Loucy (cell line): ENCODE results near the gene MPZ.
A peak's percentile ranks its signal among the peaks of the same experiment; 100 is the strongest.
"Not testable (repeated sequence)": the region's sequence is repeated elsewhere in the genome, so short reads cannot be mapped to it uniquely, and the experiment has no call there.

Source experiments
- H2AFZ ChIP-seq: fragments of 200-600 bp; sonication (generic); 2 replicates; pipeline ENCODE4 v1.6.0; 2016; ENCODE audit warnings: antibody characterized with exemption, mild to moderate bottlenecking, low read length, moderate library complexity
- H3F3A ChIP-seq: fragments of 200-600 bp; 2 replicates; pipeline ENCODE4 v1.6.0; 2016; ENCODE audit warnings: antibody characterized with exemption, low read depth, mild to moderate bottlenecking
- H3K27me3 ChIP-seq: fragments of 200-600 bp; sonication (generic); 2 replicates; pipeline ENCODE4 v1.6.1; 2014; ENCODE audit warnings: low read length, mild to moderate bottlenecking; ENCODE audit not compliant: insufficient read depth, poor library complexity, severe bottlenecking
- H3K36me3 ChIP-seq: fragments of 200-600 bp; sonication (generic); 2 replicates; pipeline ENCODE4 v1.6.1; 2016; ENCODE audit warnings: low read length; ENCODE audit not compliant: insufficient read depth
- H3K4me1 ChIP-seq: fragments of 200-600 bp; sonication (generic); 2 replicates; pipeline ENCODE4 v1.5.1; 2014; ENCODE audit warnings: low read length, mild to moderate bottlenecking; ENCODE audit not compliant: insufficient read depth, poor library complexity, severe bottlenecking
- H3K4me2 ChIP-seq: fragments of 200-600 bp; sonication (generic); 2 replicates; pipeline ENCODE4 v1.6.0; 2014; ENCODE audit warnings: antibody characterized with exemption, low read length, low read depth, mild to moderate bottlenecking; ENCODE audit not compliant: poor library complexity, severe bottlenecking
- H3K4me3 ChIP-seq: fragments of 200-600 bp; sonication (generic); 2 replicates; pipeline ENCODE4 v1.5.1; 2014; ENCODE audit warnings: low read length, mild to moderate bottlenecking, mixed read lengths; ENCODE audit not compliant: poor library complexity, severe bottlenecking
- H3K79me2 ChIP-seq: fragments of 200-600 bp; sonication (generic); 2 replicates; pipeline ENCODE4 v1.6.1; 2014; ENCODE audit warnings: low read length; ENCODE audit not compliant: insufficient read depth
- H3K9ac ChIP-seq: fragments of 200-600 bp; sonication (generic); 2 replicates; pipeline ENCODE4 v1.6.0; 2014; ENCODE audit warnings: mild to moderate bottlenecking, low read depth, low read length, moderate library complexity; ENCODE audit not compliant: poor library complexity, severe bottlenecking
- H3K9me2 ChIP-seq: fragments of 200-600 bp; sonication (generic); replicated peaks from 2 replicates; pipeline ENCODE4 v1.6.1; 2016; ENCODE audit warnings: low read depth, low read length, mixed read lengths
- H3K9me3 ChIP-seq: fragments of 200-600 bp; sonication (generic); 2 replicates; pipeline ENCODE4 v1.6.1; 2014; ENCODE audit warnings: mild to moderate bottlenecking, antibody characterized with exemption, low read length, low read depth; ENCODE audit not compliant: insufficient read depth
- H4K20me1 ChIP-seq: fragments of 200-600 bp; sonication (generic); 2 replicates; pipeline ENCODE4 v1.6.0; 2014; ENCODE audit warnings: antibody characterized with exemption, low read length, mild to moderate bottlenecking; ENCODE audit not compliant: insufficient read depth, poor library complexity, severe bottlenecking
- CTCF ChIP-seq: fragments of 200-600 bp; sonication (generic); conservative IDR thresholded peaks from 2 replicates; pipeline ENCODE4 v1.5.1; 2014; ENCODE audit warnings: mild to moderate bottlenecking, antibody characterized with exemption, low read length
- EZH2phosphoT487 ChIP-seq: fragments of 200-600 bp; IDR thresholded peaks from 2 replicates; pipeline ENCODE4 v1.6.1; 2018; ENCODE audit warnings: antibody characterized with exemption, mild to moderate bottlenecking, moderate library complexity, borderline replicate concordance

The MPZ gene

GRCh38 chr1:161330346-161330745 is 20.6 kb upstream of the MPZ start:
- Histone ChIP-seq H3K4me2 (no peak overlapping the region), H3F3A (no peaks in the 10 kb centered on the region), H3K9me3 (no peaks in the 10 kb centered on the region), H3K9me2 (no peaks in the 10 kb centered on the region), H3K79me2 (no peaks in the 10 kb centered on the region), H3K9ac (no peak overlapping the region), H4K20me1 (no peaks in the 10 kb centered on the region), H3K4me1 (no peaks in the 10 kb centered on the region), H2AFZ (no peak overlapping the region), H3K27me3 (no peaks in the 10 kb centered on the region), H3K4me3 (no peak overlapping the region), H3K36me3 (peaks cover 19% of the 10 kb centered on the region; the same call in 1 of the 2 replicates)
- TF ChIP-seq CTCF (no peak), EZH2phosphoT487 (no peak)

GRCh38 chr1:161324020-161324419 is 14.3 kb upstream of the MPZ start:
- no peaks in the 10 kb centered on the region for H3K36me3 ChIP-seq
- H3K9ac ChIP-seq = no peak overlapping the region
- H2AFZ ChIP-seq = no peak overlapping the region
- no peaks in the 10 kb centered on the region for H3K9me2 ChIP-seq
- no peaks in the 10 kb centered on the region for H3K9me3 ChIP-seq
- no peaks in the 10 kb centered on the region for H4K20me1 ChIP-seq
- no peaks in the 10 kb centered on the region for H3K27me3 ChIP-seq
- H3K4me2 ChIP-seq = no peak overlapping the region
- TF ChIP-seq CTCF (no peak), EZH2phosphoT487 (no peak)
- H3F3A ChIP-seq = no peaks in the 10 kb centered on the region
- peaks cover 6% of the 10 kb centered on the region for H3K4me1 ChIP-seq
- H3K79me2 ChIP-seq = no peaks in the 10 kb centered on the region
- H3K4me3 ChIP-seq = no peak overlapping the region

DNA sequence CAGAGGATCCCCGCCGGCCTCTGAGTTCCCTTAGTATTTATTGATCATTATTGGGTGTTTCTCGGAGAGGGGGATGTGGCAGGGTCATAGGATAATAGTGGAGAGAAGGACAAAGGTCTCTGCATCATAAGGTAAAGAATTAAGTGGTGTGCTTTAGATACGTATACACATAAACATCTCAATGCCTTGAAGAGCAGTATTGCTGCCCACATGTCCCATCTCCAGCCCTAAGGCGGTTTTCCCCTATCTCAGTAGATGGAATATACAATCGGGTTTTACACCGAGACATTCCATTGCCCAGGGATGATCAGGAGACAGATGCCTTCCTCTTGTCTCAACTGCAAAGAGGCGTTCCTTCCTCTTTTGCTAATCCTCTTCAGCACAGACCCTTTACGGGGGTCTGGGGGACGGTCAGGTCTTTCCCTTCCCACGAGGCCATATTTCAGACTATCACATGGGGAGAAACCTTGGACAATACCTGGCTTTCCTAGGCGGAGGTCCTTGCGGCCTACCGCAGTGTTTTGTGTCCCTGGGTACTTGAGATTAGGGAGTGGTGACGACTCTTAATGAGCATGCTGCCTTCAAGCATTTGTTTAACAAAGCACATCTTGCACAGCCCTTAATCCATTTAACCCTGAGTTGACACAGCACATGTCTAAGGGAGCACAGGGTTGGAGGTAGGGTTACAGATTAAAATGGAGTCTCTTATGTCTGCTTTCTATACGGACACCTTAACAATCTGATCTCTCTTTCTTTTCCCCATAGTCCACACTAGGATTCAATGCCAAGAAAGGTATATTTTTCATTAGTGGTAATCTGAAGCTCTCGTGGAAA is 6.3 kb upstream of the MPZ start:
- not testable (repeated sequence) for H4K20me1 ChIP-seq, H3F3A ChIP-seq, H3K4me1 ChIP-seq, H3K9me2 ChIP-seq, H3K4me3 ChIP-seq, H3K36me3 ChIP-seq, H2AFZ ChIP-seq, H3K27me3 ChIP-seq, H3K9me3 ChIP-seq
- H3K79me2 ChIP-seq = peaks cover 20% of the 10 kb centered on the region
- peak overlapping the region; percentile 85 for H3K4me2 ChIP-seq
- peak overlapping the region; percentile 92 for H3K9ac ChIP-seq
